Astrocyte (in vitro differentiated cells and primary cell): ENCODE measurements around the gene PAGE2. TPM values are rescaled to one million over a fixed set of nuclear protein-coding genes. Genes with fewer than 3 reads are reported as not detected.
A peak's percentile ranks its signal among the peaks of the same experiment; 100 is the strongest.

Experiments
- DNase-seq: peaks from one replicate; pipeline ENCODE4 v3.0.0-alpha.2; 2010; ENCODE audit warnings: low read depth
- FAIRE-seq: peaks from 2 replicates; lab custom pipeline; 2011; peaks lifted over from hg19 to GRCh38; lab: Jason Lieb, UNC
- H2AFZ ChIP-seq: 2 replicates; pipeline ENCODE4 v1.6.0; 2012; ENCODE audit warnings: low read depth, low read length, inconsistent platforms
- H3K27ac ChIP-seq: 2 replicates; pipeline ENCODE4 v1.5.1; 2011; ENCODE audit warnings: low read depth, low read length, inconsistent platforms
- H3K27me3 ChIP-seq: 2 replicates; pipeline ENCODE4 v1.6.0; 2011; ENCODE audit warnings: low read length, inconsistent platforms; ENCODE audit not compliant: insufficient read depth
- H3K36me3 ChIP-seq: 2 replicates; pipeline ENCODE4 v1.5.1; 2011; ENCODE audit warnings: low read length, inconsistent platforms; ENCODE audit not compliant: insufficient read depth
- H3K4me1 ChIP-seq: 2 replicates; pipeline ENCODE4 v1.5.1; 2011; ENCODE audit warnings: low read length, inconsistent platforms; ENCODE audit not compliant: insufficient read depth
- H3K4me2 ChIP-seq: 2 replicates; pipeline ENCODE4 v1.6.0; 2012; ENCODE audit warnings: low read length, inconsistent platforms
- H3K4me3 ChIP-seq: 2 replicates; pipeline ENCODE4 v1.5.1; 2011; ENCODE audit warnings: low read depth, mild to moderate bottlenecking, low read length, inconsistent platforms; ENCODE audit not compliant: insufficient read depth
- H3K79me2 ChIP-seq: 2 replicates; pipeline ENCODE4 v1.6.0; 2012; ENCODE audit warnings: mild to moderate bottlenecking, low read length, inconsistent platforms; ENCODE audit not compliant: insufficient read depth
- H3K9ac ChIP-seq: 2 replicates; pipeline ENCODE4 v1.6.0; 2012; ENCODE audit warnings: mild to moderate bottlenecking, low read length, inconsistent platforms
- H3K9me3 ChIP-seq: 2 replicates; pipeline ENCODE4 v1.5.1; 2012; ENCODE audit warnings: low read depth, mild to moderate bottlenecking, low read length, inconsistent platforms; ENCODE audit not compliant: insufficient read depth
- H4K20me1 ChIP-seq: 2 replicates; pipeline ENCODE4 v1.6.0; 2012; ENCODE audit warnings: low read length, inconsistent platforms; ENCODE audit not compliant: insufficient read depth
- H3K27ac Mint-ChIP-seq: one replicate; pipeline ENCODE4 v1.8.0; 2021; ENCODE audit warnings: mild to moderate bottlenecking, mixed read lengths; ENCODE audit not compliant: unreplicated experiment
- H3K27me3 Mint-ChIP-seq: one replicate; pipeline ENCODE4 v1.8.0; 2021; ENCODE audit warnings: low read depth, mixed read lengths; ENCODE audit not compliant: unreplicated experiment
- H3K36me3 Mint-ChIP-seq: one replicate; pipeline ENCODE4 v1.8.0; 2021; ENCODE audit warnings: low read depth, mixed read lengths; ENCODE audit not compliant: unreplicated experiment
- H3K4me1 Mint-ChIP-seq: one replicate; pipeline ENCODE4 v1.8.0; 2021; ENCODE audit warnings: low read depth, mixed read lengths; ENCODE audit not compliant: unreplicated experiment
- H3K4me3 Mint-ChIP-seq: one replicate; pipeline ENCODE4 v1.8.0; 2021; ENCODE audit warnings: mild to moderate bottlenecking, moderate library complexity, mixed read lengths; ENCODE audit not compliant: unreplicated experiment
- H3K9me3 Mint-ChIP-seq: one replicate; pipeline ENCODE4 v1.8.0; 2021; ENCODE audit warnings: mild to moderate bottlenecking, mixed read lengths; ENCODE audit not compliant: unreplicated experiment
- EZH2 ChIP-seq: IDR thresholded peaks from 2 replicates; pipeline ENCODE4 v1.6.1; 2012; ENCODE audit warnings: mild to moderate bottlenecking, low read length, inconsistent platforms; ENCODE audit not compliant: insufficient read depth
- total RNA-seq: library from RNA; stranded (reverse); gene quantifications from 2 replicates; pipeline ENCODE4 v1.2.1, GENCODE V29; 2021
- TF ChIP-seq, protein P1 (sequence below): IDR thresholded peaks from 2 replicates; pipeline ENCODE4 v1.5.1; 2011; ENCODE audit warnings: low read depth, mild to moderate bottlenecking, inconsistent platforms, low read length, moderate library complexity; ENCODE audit not compliant: insufficient read depth

Gene PAGE2
- total RNA-seq, 1 donor from 2014 or later, result not detected

DNA sequence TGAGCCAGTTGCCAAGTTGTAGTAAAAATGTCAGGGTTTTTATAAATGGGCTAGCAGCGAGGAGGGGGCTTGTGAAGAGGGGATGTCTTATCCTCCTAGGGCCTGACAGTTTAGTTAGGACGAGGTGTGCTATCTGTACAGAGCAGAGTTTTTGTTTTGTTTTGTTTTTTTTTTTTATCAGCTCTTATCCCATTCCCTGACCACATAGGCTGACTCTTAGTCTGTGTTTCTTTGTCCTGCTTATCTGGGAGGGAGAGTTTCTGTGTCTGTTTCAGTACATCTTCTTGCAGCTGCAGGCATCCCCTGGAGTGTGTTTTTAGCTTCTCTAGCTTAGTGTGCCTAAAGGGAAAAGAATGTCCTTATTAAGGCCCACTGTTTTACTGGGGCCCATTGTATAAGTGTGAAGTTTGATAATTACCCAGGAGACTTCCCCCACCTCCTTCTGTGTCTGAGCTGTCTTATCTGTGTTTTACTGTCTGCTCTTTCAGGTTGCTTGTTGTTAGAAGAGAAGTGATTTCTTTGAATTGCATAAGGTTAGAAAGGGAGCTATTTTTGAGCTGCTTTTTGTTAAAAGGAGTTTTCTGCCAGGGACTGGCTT is 32.0 kb downstream of the PAGE2 start:
- Mint-ChIP-seq H3K36me3 (no peaks in the 10 kb centered on the region), H3K9me3 (no peaks in the 10 kb centered on the region), H3K27me3 (no peaks in the 10 kb centered on the region), H3K4me1 (peaks cover 2% of the 10 kb centered on the region), H3K27ac (no peak overlapping the region), H3K4me3 (no peak overlapping the region)
- H3K27ac ChIP-seq, result no peak overlapping the region
- H3K4me1 ChIP-seq, result no peaks in the 10 kb centered on the region
- peak; percentile 94 for FAIRE-seq
- H4K20me1 ChIP-seq, result no peaks in the 10 kb centered on the region
- TF ChIP-seq EZH2, result no peak
- TF ChIP-seq, protein P1, sequence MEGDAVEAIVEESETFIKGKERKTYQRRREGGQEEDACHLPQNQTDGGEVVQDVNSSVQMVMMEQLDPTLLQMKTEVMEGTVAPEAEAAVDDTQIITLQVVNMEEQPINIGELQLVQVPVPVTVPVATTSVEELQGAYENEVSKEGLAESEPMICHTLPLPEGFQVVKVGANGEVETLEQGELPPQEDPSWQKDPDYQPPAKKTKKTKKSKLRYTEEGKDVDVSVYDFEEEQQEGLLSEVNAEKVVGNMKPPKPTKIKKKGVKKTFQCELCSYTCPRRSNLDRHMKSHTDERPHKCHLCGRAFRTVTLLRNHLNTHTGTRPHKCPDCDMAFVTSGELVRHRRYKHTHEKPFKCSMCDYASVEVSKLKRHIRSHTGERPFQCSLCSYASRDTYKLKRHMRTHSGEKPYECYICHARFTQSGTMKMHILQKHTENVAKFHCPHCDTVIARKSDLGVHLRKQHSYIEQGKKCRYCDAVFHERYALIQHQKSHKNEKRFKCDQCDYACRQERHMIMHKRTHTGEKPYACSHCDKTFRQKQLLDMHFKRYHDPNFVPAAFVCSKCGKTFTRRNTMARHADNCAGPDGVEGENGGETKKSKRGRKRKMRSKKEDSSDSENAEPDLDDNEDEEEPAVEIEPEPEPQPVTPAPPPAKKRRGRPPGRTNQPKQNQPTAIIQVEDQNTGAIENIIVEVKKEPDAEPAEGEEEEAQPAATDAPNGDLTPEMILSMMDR, result no peak
- DNase-seq, result peak; percentile 6
- no peak overlapping the region for H2AFZ ChIP-seq
- no peaks in the 10 kb centered on the region for H3K27me3 ChIP-seq
- H3K36me3 ChIP-seq, result no peaks in the 10 kb centered on the region
- no peak overlapping the region for H3K9ac ChIP-seq
- no peak overlapping the region for H3K4me2 ChIP-seq
- no peaks in the 10 kb centered on the region for H3K79me2 ChIP-seq
- no peak overlapping the region for H3K4me3 ChIP-seq
- no peaks in the 10 kb centered on the region for H3K9me3 ChIP-seq

DNA sequence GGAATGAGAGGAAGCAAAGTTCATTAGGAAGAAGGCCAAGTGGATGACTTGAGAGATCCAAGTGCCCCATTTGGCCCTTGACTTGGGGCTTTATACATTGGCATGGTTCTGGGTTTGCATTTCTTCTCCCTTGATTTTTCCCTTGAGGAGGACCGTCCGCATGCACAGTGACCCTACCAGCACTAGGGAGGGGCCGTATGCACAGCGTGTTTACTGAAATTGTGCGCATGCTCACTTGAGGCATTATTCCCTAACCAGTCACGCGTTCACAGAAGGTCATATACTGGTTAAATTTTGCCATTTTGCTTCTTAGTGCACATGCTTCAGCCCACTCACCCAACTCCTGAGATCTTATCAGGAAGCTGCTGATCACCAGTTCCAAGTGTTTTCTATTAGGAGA is 35.1 kb downstream of the PAGE2 start:
- Histone ChIP-seq H2AFZ (no peak overlapping the region), H3K4me1 (no peaks in the 10 kb centered on the region), H4K20me1 (no peaks in the 10 kb centered on the region), H3K27ac (no peak overlapping the region), H3K27me3 (no peaks in the 10 kb centered on the region), H3K79me2 (no peaks in the 10 kb centered on the region), H3K36me3 (no peaks in the 10 kb centered on the region), H3K4me3 (no peak overlapping the region), H3K4me2 (no peak overlapping the region), H3K9me3 (no peaks in the 10 kb centered on the region), H3K9ac (no peak overlapping the region)
- Mint-ChIP-seq H3K27ac (no peak overlapping the region), H3K4me1 (peaks cover 2% of the 10 kb centered on the region), H3K9me3 (no peaks in the 10 kb centered on the region), H3K4me3 (no peak overlapping the region), H3K27me3 (no peaks in the 10 kb centered on the region), H3K36me3 (no peaks in the 10 kb centered on the region)
- no peak for FAIRE-seq
- no peak for DNase-seq
- no peak for TF ChIP-seq EZH2
- TF ChIP-seq, protein P1, result no peak

DNA sequence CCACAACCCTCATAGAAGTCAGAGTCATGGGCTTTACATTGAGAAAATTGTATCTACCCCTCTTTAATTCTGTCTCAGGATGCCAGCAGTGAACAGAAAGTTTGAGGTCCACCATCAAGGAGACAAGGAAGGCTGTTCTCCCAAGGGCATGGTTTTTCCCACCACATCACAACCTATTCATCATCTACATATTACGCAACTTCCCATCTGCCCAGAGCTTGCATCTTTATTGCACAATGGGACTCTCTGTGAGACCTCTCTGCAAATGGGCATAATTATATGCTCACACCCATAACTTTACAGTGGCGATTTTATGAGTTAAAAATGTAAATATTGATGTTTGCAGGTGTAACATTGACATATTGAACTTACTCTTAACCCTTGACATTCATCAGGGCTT is 38.9 kb downstream of the PAGE2 start:
- no peak overlapping the region for H3K4me3 Mint-ChIP-seq
- H4K20me1 ChIP-seq, result no peaks in the 10 kb centered on the region

More for the DNA sequence above, 38.9 kb downstream of the PAGE2 start:
- FAIRE-seq, result no peak
- Mint-ChIP-seq H3K27ac (no peak overlapping the region), H3K9me3 (no peaks in the 10 kb centered on the region), H3K27me3 (peaks cover 5% of the 10 kb centered on the region), H3K4me1 (no peaks in the 10 kb centered on the region), H3K36me3 (no peaks in the 10 kb centered on the region)
- Histone ChIP-seq H3K79me2 (no peaks in the 10 kb centered on the region), H3K4me3 (no peak overlapping the region), H3K36me3 (no peaks in the 10 kb centered on the region), H3K4me1 (no peaks in the 10 kb centered on the region), H2AFZ (no peak overlapping the region), H3K9me3 (no peaks in the 10 kb centered on the region), H3K9ac (no peak overlapping the region), H3K4me2 (no peak overlapping the region), H3K27ac (no peak overlapping the region), H3K27me3 (no peaks in the 10 kb centered on the region)
- TF ChIP-seq, protein P1, result no peak
- no peak for TF ChIP-seq EZH2
- DNase-seq, result no peak
